IPS DF 4.7 (cell line): ENCODE data around the gene LMX1B.

Experiments
- DNase-seq: peaks from one replicate; pipeline ENCODE4 v3.0.0-alpha.2; 2013; ENCODE audit warnings: low spot score; ENCODE audit errors: extremely low read depth

The LMX1B gene

GRCh38 chr9:126617823-126618165 is 4.1 kb downstream of the LMX1B start:
- no peak for DNase-seq

- no peak for DNase-seq
Observed at GRCh38 chr9:126618190-126618584, 4.5 kb downstream of the LMX1B start.

- DNase-seq: no peak
Observed at GRCh38 chr9:126618585-126619360, 5.0 kb downstream of the LMX1B start.

- no peak for DNase-seq
Observed at GRCh38 chr9:126619361-126620135, 5.8 kb downstream of the LMX1B start.

- DNase-seq: no peak
Observed at GRCh38 chr9:126620478-126620877, 6.8 kb downstream of the LMX1B start.

- no peak for DNase-seq
Observed at GRCh38 chr9:126621061-126621918, 7.6 kb downstream of the LMX1B start.

- no peak for DNase-seq
Observed at GRCh38 chr9:126621919-126622735, 8.4 kb downstream of the LMX1B start.

- DNase-seq: no peak
Observed at GRCh38 chr9:126623314-126623666, 9.6 kb downstream of the LMX1B start.

GRCh38 chr9:126623667-126624478 is 10.1 kb downstream of the LMX1B start:
- DNase-seq: no peak

GRCh38 chr9:126624479-126624826 is 10.7 kb downstream of the LMX1B start:
- DNase-seq: no peak

- DNase-seq: no peak
Observed at GRCh38 chr9:126624912-126625311, 11.2 kb downstream of the LMX1B start.

GRCh38 chr9:126625329-126626126 is 11.8 kb downstream of the LMX1B start:
- no peak for DNase-seq

GRCh38 chr9:126626127-126626925 is 12.6 kb downstream of the LMX1B start:
- no peak for DNase-seq

GRCh38 chr9:126626926-126627233 is 13.2 kb downstream of the LMX1B start:
- no peak for DNase-seq

- DNase-seq: no peak
Observed at GRCh38 chr9:126628146-126628545, 14.4 kb downstream of the LMX1B start.

- DNase-seq: no peak
Observed at GRCh38 chr9:126628969-126629674, 15.4 kb downstream of the LMX1B start.

- DNase-seq: no peak
Observed at GRCh38 chr9:126630458-126631237, 16.9 kb downstream of the LMX1B start.

GRCh38 chr9:126631254-126631653 is 17.5 kb downstream of the LMX1B start:
- no peak for DNase-seq
